ENCODE measurements around the gene CT47C1. TPM values are rescaled to one million over a fixed set of nuclear protein-coding genes. Genes with fewer than 3 reads are reported as not detected.

The CT47C1 gene
- total RNA-seq, 1 experiment from 2014 or later = not detected

- no peak overlapping the region for H3K4me3 Mint-ChIP-seq (ENCODE audit: unreplicated experiment)
- no peaks in the 10 kb centered on the region for H3K36me3 Mint-ChIP-seq (ENCODE audit: insufficient read depth, unreplicated experiment)
- TF ChIP-seq CTCF (IDR thresholded peaks at IDR 0.05; ENCODE audit: unreplicated experiment) = no peak
- no peak overlapping the region for H3K27ac Mint-ChIP-seq (ENCODE audit: low read depth, unreplicated experiment)
- intact Hi-C loops (cut with micrococcal nuclease) = no loop called here
- BruUV-seq (replicated peaks) = no TSS peak
- DNase-seq (ENCODE audit: unreplicated experiment) = no peak
- H3K27me3 Mint-ChIP-seq (ENCODE audit: insufficient read depth, unreplicated experiment) = peaks cover 32% of the 10 kb centered on the region
- H3K9me3 Mint-ChIP-seq (ENCODE audit: unreplicated experiment) = no peaks in the 10 kb centered on the region
- POLR2A ChIA-PET = no interaction called here
- CTCF ChIA-PET = no interaction called here
- no peaks in the 10 kb centered on the region for H3K4me1 Mint-ChIP-seq (ENCODE audit: insufficient read depth, unreplicated experiment)
Observed at GRCh38 chrX:119030990-119031389, 41.8 kb upstream of the CT47C1 start.

GRCh38 chrX:119036107-119037029 lies 36.4 kb upstream of the CT47C1 start:
- H3K4me1 Mint-ChIP-seq (ENCODE audit: insufficient read depth, unreplicated experiment) = peaks cover 4% of the 10 kb centered on the region
- no peak for DNase-seq (ENCODE audit: unreplicated experiment)
- CTCF ChIA-PET = interaction anchor here (0.6 kb wide), 1 partner anchor 30 kb away, joined by 3 read pairs; no protein-coding TSS in a partner anchor
- H3K9me3 Mint-ChIP-seq (ENCODE audit: unreplicated experiment) = no peaks in the 10 kb centered on the region
- H3K4me3 Mint-ChIP-seq (ENCODE audit: unreplicated experiment) = no peak overlapping the region
- POLR2A ChIA-PET = no interaction called here
- H3K27me3 Mint-ChIP-seq (ENCODE audit: insufficient read depth, unreplicated experiment) = peaks cover 22% of the 10 kb centered on the region
- intact Hi-C loops (cut with micrococcal nuclease) = no loop called here
- no TSS peak for BruUV-seq (replicated peaks)
- no peaks in the 10 kb centered on the region for H3K36me3 Mint-ChIP-seq (ENCODE audit: insufficient read depth, unreplicated experiment)
- no peak for TF ChIP-seq CTCF (IDR thresholded peaks at IDR 0.05; ENCODE audit: unreplicated experiment)
- H3K27ac Mint-ChIP-seq (ENCODE audit: low read depth, unreplicated experiment) = no peak overlapping the region

- CTCF ChIA-PET = no interaction called here
- Mint-ChIP-seq H3K36me3 (ENCODE audit: insufficient read depth, unreplicated experiment) (no peaks in the 10 kb centered on the region), H3K4me1 (ENCODE audit: insufficient read depth, unreplicated experiment) (peaks cover 4% of the 10 kb centered on the region), H3K27ac (ENCODE audit: low read depth, unreplicated experiment) (no peak overlapping the region), H3K9me3 (ENCODE audit: unreplicated experiment) (no peaks in the 10 kb centered on the region), H3K27me3 (ENCODE audit: insufficient read depth, unreplicated experiment) (no peaks in the 10 kb centered on the region), H3K4me3 (ENCODE audit: unreplicated experiment) (no peak overlapping the region)
- POLR2A ChIA-PET = no interaction called here
- TF ChIP-seq CTCF (IDR thresholded peaks at IDR 0.05; ENCODE audit: unreplicated experiment) = no peak
- BruUV-seq (replicated peaks) = no TSS peak
- no peak for DNase-seq (ENCODE audit: unreplicated experiment)
- intact Hi-C loops (cut with micrococcal nuclease) = no loop called here
Observed at GRCh38 chrX:119040432-119040831, 32.4 kb upstream of the CT47C1 start.

- Mint-ChIP-seq H3K9me3 (ENCODE audit: unreplicated experiment) (no peaks in the 10 kb centered on the region), H3K4me1 (ENCODE audit: insufficient read depth, unreplicated experiment) (peaks cover 4% of the 10 kb centered on the region), H3K4me3 (ENCODE audit: unreplicated experiment) (no peak overlapping the region), H3K36me3 (ENCODE audit: insufficient read depth, unreplicated experiment) (no peaks in the 10 kb centered on the region), H3K27ac (ENCODE audit: low read depth, unreplicated experiment) (no peak overlapping the region), H3K27me3 (ENCODE audit: insufficient read depth, unreplicated experiment) (no peaks in the 10 kb centered on the region)
- POLR2A ChIA-PET = no interaction called here
- intact Hi-C loops (cut with micrococcal nuclease) = no loop called here
- TF ChIP-seq CTCF (IDR thresholded peaks at IDR 0.05; ENCODE audit: unreplicated experiment) = no peak
- DNase-seq (ENCODE audit: unreplicated experiment) = peak; percentile 77
- no TSS peak for BruUV-seq (replicated peaks)
- CTCF ChIA-PET = interaction anchor here (2.0 kb wide), 1 partner anchor 25 kb away, joined by 8 read pairs; no protein-coding TSS in a partner anchor
Observed at GRCh38 chrX:119041175-119041574, 31.6 kb upstream of the CT47C1 start.
